ENCODE measurements around the gene NR1D1.
A peak's percentile ranks its signal among the peaks of the same experiment; 100 is the strongest.

Gene NR1D1

GRCh38 chr17:40075201-40075941 is 25.0 kb downstream of the NR1D1 start:
- DNase-seq, result peak; percentile 76

GRCh38 chr17:40074871-40075200 is 25.6 kb downstream of the NR1D1 start:
- no peak for DNase-seq

- no peak for DNase-seq
Observed at GRCh38 chr17:40074175-40074512, 26.2 kb downstream of the NR1D1 start.

- DNase-seq, result no peak
Observed at GRCh38 chr17:40073454-40074174, 26.8 kb downstream of the NR1D1 start.

GRCh38 chr17:40072735-40073346 is 27.5 kb downstream of the NR1D1 start:
- no peak for DNase-seq

GRCh38 chr17:40072040-40072734 is 28.2 kb downstream of the NR1D1 start:
- no peak for DNase-seq

GRCh38 chr17:40071313-40072039 is 28.9 kb downstream of the NR1D1 start:
- no peak for DNase-seq

GRCh38 chr17:40070709-40071312 is 29.6 kb downstream of the NR1D1 start:
- no peak for DNase-seq

GRCh38 chr17:40069751-40070708 is 30.4 kb downstream of the NR1D1 start:
- DNase-seq, result peak; percentile 39

GRCh38 chr17:40068917-40069750 is 31.3 kb downstream of the NR1D1 start:
- DNase-seq, result peak; percentile 78

- no peak for DNase-seq
Observed at GRCh38 chr17:40068584-40068916, 31.8 kb downstream of the NR1D1 start.

- no peak for DNase-seq
Observed at GRCh38 chr17:40068129-40068581, 32.2 kb downstream of the NR1D1 start.

- DNase-seq, result no peak
Observed at GRCh38 chr17:40067710-40068109, 32.7 kb downstream of the NR1D1 start.

GRCh38 chr17:40065769-40066510 is 34.4 kb downstream of the NR1D1 start:
- DNase-seq, result no peak

GRCh38 chr17:40064971-40065768 is 35.2 kb downstream of the NR1D1 start:
- no peak for DNase-seq

GRCh38 chr17:40063901-40064531 is 36.4 kb downstream of the NR1D1 start:
- DNase-seq, result no peak

- DNase-seq, result no peak
Observed at GRCh38 chr17:40063187-40063771, 37.1 kb downstream of the NR1D1 start.
